Hepatocyte (in vitro differentiated cells): ENCODE results near the gene RHOH.

ENCODE experiments used
- CTCF ChIP-seq: fragments of 200-600 bp; sonication (generic); IDR thresholded peaks from 2 replicates; pipeline ENCODE4 v1.5.1; 2016; ENCODE audit warnings: antibody characterized with exemption, mild to moderate bottlenecking; ENCODE audit not compliant: poor library complexity
- EZH2 ChIP-seq: fragments of 200-600 bp; sonication (generic); IDR thresholded peaks from 2 replicates; pipeline ENCODE4 v1.6.1; 2016; ENCODE audit warnings: antibody characterized with exemption, mild to moderate bottlenecking, borderline replicate concordance
- EZH2phosphoT487 ChIP-seq: fragments of 200-600 bp; sonication (generic); IDR thresholded peaks from one replicate; pipeline ENCODE4 v1.6.1; 2018; ENCODE audit warnings: antibody characterized with exemption, mild to moderate bottlenecking, low read depth, moderate library complexity; ENCODE audit not compliant: unreplicated experiment, severe bottlenecking

- TF ChIP-seq CTCF (no peak), EZH2 (no peak), EZH2phosphoT487 (no peak)
Measured at GRCh38 chr4:40183615-40184411, 13.0 kb upstream of the RHOH start.
